ENCODE measurements around the gene PAFAH2.

GRCh38 chr1:26035959-26036755 is 38.3 kb upstream of the PAFAH2 start:
- TF ChIP-seq CTCF (IDR thresholded peaks at IDR 0.05) = peak; percentile 98 to 100 (median 99)
- no peak for TF ChIP-seq POLR2A (IDR thresholded peaks at IDR 0.05)

Data from Peyer's patch (tissue), 4 donors.